GM12873 (cell line): ENCODE data around the gene JAG2.

Source experiments
- TF ChIP-seq, protein P1 (sequence below): IDR thresholded peaks from 2 replicates; pipeline ENCODE4 v1.5.1; 2012; ENCODE audit warnings: low read depth, mild to moderate bottlenecking, moderate library complexity, low read length, control low read depth; ENCODE audit not compliant: insufficient read depth; ENCODE audit errors: missing control alignments

JAG2 gene

GRCh38 chr14:105141026-105141425 is 27.6 kb downstream of the JAG2 start:
- TF ChIP-seq, protein P1, sequence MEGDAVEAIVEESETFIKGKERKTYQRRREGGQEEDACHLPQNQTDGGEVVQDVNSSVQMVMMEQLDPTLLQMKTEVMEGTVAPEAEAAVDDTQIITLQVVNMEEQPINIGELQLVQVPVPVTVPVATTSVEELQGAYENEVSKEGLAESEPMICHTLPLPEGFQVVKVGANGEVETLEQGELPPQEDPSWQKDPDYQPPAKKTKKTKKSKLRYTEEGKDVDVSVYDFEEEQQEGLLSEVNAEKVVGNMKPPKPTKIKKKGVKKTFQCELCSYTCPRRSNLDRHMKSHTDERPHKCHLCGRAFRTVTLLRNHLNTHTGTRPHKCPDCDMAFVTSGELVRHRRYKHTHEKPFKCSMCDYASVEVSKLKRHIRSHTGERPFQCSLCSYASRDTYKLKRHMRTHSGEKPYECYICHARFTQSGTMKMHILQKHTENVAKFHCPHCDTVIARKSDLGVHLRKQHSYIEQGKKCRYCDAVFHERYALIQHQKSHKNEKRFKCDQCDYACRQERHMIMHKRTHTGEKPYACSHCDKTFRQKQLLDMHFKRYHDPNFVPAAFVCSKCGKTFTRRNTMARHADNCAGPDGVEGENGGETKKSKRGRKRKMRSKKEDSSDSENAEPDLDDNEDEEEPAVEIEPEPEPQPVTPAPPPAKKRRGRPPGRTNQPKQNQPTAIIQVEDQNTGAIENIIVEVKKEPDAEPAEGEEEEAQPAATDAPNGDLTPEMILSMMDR: no peak

GRCh38 chr14:105140581-105140980 is 28.0 kb downstream of the JAG2 start:
- TF ChIP-seq, protein P1: no peak

DNA sequence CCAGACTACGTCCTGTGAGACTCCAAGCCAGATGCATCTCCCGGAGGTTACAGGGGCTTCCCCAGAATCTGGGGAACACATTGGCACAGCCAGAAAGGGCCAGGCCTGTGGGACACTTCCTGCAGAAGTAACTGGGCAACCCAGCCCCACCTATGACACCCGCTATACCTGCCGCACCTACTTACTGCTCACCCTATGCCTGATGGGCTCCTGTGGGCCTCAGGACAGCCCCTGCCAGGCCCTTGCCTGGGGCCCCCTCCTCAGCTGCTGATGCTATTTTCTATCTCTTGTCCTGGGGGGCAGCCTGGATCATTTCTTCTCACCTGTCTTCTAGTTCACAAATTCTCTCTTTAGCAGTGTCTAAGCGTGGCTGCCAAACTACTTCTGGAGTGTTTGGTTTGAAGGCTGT is 28.7 kb downstream of the JAG2 start:
- TF ChIP-seq, protein P1: no peak

DNA sequence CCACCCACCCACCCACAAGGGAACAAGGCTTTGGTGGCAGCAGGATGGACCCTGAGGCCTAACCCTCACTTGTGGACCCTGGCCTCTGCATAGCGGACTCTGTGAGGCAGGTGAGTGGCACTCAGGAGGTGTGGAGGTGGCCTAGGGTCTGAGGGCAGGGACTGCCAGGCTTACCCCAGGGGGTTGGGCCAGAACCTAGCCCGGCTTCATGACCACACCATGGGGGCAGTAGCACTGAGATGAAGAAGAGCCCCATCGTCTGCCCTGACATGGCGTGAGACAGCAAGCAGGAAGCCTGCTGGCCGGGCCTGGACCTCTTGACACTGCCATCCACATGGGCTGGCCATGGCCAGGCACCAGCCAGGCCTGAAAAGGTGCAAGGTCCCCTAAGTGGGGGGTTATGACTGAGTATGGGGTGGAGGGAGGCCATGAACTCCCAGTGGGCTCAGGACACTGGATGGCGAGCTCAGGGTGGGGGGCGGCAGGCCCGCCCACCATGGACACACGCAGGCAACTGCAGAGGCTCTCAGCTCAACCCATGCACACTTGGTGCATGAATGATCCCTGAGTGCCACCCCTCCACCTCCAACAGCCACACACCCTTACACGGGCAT is 29.3 kb downstream of the JAG2 start:
- TF ChIP-seq, protein P1: no peak

DNA sequence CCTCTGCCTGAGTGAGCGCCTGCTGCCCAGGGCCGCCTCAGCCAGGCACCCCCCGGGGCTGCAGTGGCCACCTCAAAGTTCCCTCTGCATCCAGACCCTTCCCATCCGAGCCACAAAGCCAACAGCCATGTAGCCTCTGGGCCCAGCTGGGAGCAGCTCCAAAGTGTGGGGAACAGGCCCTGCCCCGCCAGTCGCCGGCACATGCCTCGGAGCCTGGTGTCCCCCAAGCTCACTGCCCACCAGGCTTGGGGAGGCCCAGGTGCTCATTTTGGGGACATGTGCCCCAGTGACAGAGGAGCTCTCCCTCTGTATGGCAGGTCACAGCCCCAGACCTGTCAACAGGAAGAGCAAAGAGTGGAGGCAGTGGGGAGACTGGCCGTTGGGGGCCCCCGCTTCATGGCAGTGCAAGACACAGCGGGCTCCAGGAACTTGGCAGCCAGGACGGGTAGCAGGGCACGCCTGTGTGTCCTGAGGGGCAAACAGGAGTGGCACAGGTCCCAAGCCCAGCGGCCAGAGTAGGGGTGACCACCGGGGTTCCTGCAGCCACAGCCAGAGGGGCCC is 29.9 kb downstream of the JAG2 start:
- TF ChIP-seq, protein P1: no peak

GRCh38 chr14:105138021-105138541 is 30.5 kb downstream of the JAG2 start:
- TF ChIP-seq, protein P1: no peak

DNA sequence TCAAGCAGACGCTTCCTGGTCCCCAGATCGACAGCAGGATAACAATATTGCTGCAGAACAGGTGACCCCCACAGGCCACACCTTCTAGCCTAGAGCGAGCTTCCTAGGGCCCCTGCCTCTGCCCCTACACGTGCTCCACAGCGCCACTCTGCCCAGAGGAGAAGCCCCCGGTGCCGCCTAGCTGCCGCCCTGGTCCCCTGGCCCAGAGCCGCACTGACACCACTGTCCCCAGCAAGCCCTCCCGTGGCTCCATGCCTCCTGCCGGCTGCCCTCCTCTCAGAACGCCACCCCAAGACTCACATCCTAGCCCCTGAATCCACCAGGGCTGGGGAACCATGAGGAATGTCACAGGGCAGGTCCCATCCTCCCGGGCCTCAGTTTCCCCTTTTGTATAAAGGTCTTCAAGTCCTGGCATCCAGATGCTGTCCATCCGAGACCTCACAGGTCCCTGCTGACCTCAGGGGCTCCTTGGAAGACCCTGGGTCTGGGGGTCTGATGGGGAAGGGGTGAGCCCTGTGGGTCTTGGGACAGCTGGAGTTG is 31.0 kb downstream of the JAG2 start:
- TF ChIP-seq, protein P1: no peak
